Natural killer cell (primary cell): ENCODE measurements around the gene TGM1. TPM values are rescaled to one million over a fixed set of nuclear protein-coding genes. Genes with fewer than 3 reads are reported as not detected.

ENCODE experiments used
- ATAC-seq, 3 donors: fragments of 150-1000 bp in 2 of 3; fragments of 200-7000 bp in 1 of 3; cut with Tn5 transposase; 1 replicate in 1 of 3; 2 replicates in 2 of 3; pipeline ENCODE4 v1.10.0; 2021; ENCODE audit warnings: mild to moderate bottlenecking in 2 of 3, moderate library complexity in 2 of 3
- DNase-seq, 2 donors: peaks; one replicate each; pipeline versions ENCODE4 v3.0.0 to v3.0.0-alpha.2; 2013 to 2021; ENCODE audit warnings: mixed read lengths in 1 of 2
- H3K27ac ChIP-seq: one replicate; pipeline ENCODE4 v1.5.1; 2013; ENCODE audit warnings: mild to moderate bottlenecking, low read length
- H3K27me3 ChIP-seq: one replicate; pipeline ENCODE4 v1.6.1; 2013; ENCODE audit warnings: low read length; ENCODE audit not compliant: control insufficient read depth, insufficient read depth
- H3K36me3 ChIP-seq: one replicate; pipeline ENCODE4 v1.6.1; 2013; ENCODE audit warnings: low read length; ENCODE audit not compliant: control insufficient read depth, insufficient read depth
- H3K4me1 ChIP-seq: one replicate; pipeline ENCODE4 v1.6.1; 2013; ENCODE audit warnings: low read length; ENCODE audit not compliant: control insufficient read depth, insufficient read depth
- H3K4me3 ChIP-seq: one replicate; pipeline ENCODE4 v1.5.1; 2013; ENCODE audit warnings: low read length
- H3K9me3 ChIP-seq: one replicate; pipeline ENCODE4 v1.6.1; 2013; ENCODE audit warnings: low read length; ENCODE audit not compliant: control insufficient read depth, insufficient read depth
- H3K27ac Mint-ChIP-seq, 2 donors: one replicate each; pipeline ENCODE4 v1.8.0; 2022; ENCODE audit warnings: mild to moderate bottlenecking in 2 of 2, mixed read lengths in 2 of 2, moderate library complexity in 1 of 2
- H3K27me3 Mint-ChIP-seq, 2 donors: one replicate each; pipeline ENCODE4 v1.8.0; 2022; ENCODE audit warnings: low read depth in 2 of 2, mixed read lengths in 2 of 2
- H3K36me3 Mint-ChIP-seq: one replicate; pipeline ENCODE4 v1.8.0; 2022; ENCODE audit warnings: mixed read lengths
- H3K4me1 Mint-ChIP-seq, 2 donors: one replicate each; pipeline ENCODE4 v1.8.0; 2022; ENCODE audit warnings: mixed read lengths in 2 of 2
- H3K4me3 Mint-ChIP-seq: one replicate; pipeline ENCODE4 v1.8.0; 2022; ENCODE audit warnings: mild to moderate bottlenecking, moderate library complexity, mixed read lengths
- H3K9me3 Mint-ChIP-seq, 2 donors: one replicate each; pipeline ENCODE4 v1.8.0; 2022; ENCODE audit warnings: mixed read lengths in 2 of 2
- CTCF ChIP-seq: fragments of 200-600 bp; IDR thresholded peaks from one replicate; pipeline ENCODE4 v1.8.0; 2022; ENCODE audit warnings: antibody characterized with exemption
- WGBS: methylation state at CpG from one replicate; pipeline ENCODE4 v1.1.7; 2013; ENCODE audit warnings: missing lambda C conversion rate; ENCODE audit not compliant: insufficient coverage; 5-methylcytosine and 5-hydroxymethylcytosine counted together
- intact Hi-C: fragments of 100-400 bp; cut with micrococcal nuclease; formaldehyde crosslinking; loops from one replicate; pipeline ENCODE4 v1.14.2; 2022
- total RNA-seq, 4 donors: library from RNA; stranded (reverse); fragments of 120-200 nt in 1 of 4; gene quantifications; one replicate each; pipeline versions ENCODE4 v1.2.3 to v1.2.4, GENCODE V29; 2013 to 2022

Gene TGM1
- total RNA-seq, 3 donors from 2014 or later (not counting 1 experiment from before 2014, with no cell fraction given), result 1.7 to 4.9 (median 4.7) TPM

DNA sequence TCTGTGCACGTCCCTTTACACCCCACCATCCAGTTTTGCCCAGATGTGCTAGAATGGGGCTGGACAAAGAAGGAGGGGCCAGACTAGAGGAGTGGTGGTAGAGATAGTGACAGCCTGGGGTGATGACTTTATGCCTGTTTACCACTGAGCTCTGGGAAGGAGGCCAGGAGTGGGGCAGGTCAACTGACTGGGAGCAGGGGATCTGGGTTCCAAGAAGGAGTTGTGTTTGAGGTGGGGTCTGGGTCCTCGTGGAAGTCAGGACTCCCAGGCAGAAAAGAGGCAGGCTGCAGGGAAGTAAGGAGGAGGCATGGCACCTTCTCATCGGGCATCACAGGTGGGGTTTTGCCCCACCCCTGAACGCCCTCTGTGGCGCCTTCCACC is 47.3 kb upstream of the TGM1 start:
- H3K36me3 ChIP-seq, result peaks cover 27% of the 10 kb centered on the region
- no peak for DNase-seq
- peak overlapping the region; percentile 30 for H3K4me3 ChIP-seq

GRCh38 chr14:24309538-24310264 is 46.7 kb upstream of the TGM1 start, which contains the start of gene LTB4R2:
Gene LTB4R2 (plus strand): TSS chr14:24310140. CDS start chr14:24310665, 525 bp downstream.
- peak within 1 kb of the TSS; percentile 30 for H3K4me3 ChIP-seq
- H3K27me3 ChIP-seq, result no peaks in the 10 kb centered on the region
- DNase-seq, result no peak
- H3K27ac ChIP-seq, result peak within 1 kb of the TSS; percentile 54
- H3K9me3 ChIP-seq, result no peaks in the 10 kb centered on the region
- Mint-ChIP-seq H3K9me3 (no peaks in the 10 kb centered on the region), H3K27me3 (no peaks in the 10 kb centered on the region), H3K4me3 (peak within 1 kb of the TSS; percentile 88), H3K36me3 (peaks cover 9% of the 10 kb centered on the region), H3K27ac (peak within 1 kb of the TSS; percentile 94 to 96), H3K4me1 (peaks cover 59 to 79% of the 10 kb centered on the region in 2 donors)
- H3K4me1 ChIP-seq, result peaks cover 65% of the 10 kb centered on the region
- peaks cover 32% of the 10 kb centered on the region for H3K36me3 ChIP-seq
- no peak for ATAC-seq
- WGBS, result 89% methylated on average over 5 of the region's 5 CpGs
- no peak for TF ChIP-seq CTCF
- intact Hi-C loops, result loop anchor here (1.0 to 5.0 kb wide), 3 partner anchors 9 to 92 kb away; partner anchors contain the start of genes MDP1 and TINF2

More for the DNA sequence above, 47.3 kb upstream of the TGM1 start:
- Histone ChIP-seq H3K9me3 (no peaks in the 10 kb centered on the region), H3K27ac (peak overlapping the region; percentile 54), H3K27me3 (no peaks in the 10 kb centered on the region), H3K4me1 (peaks cover 71% of the 10 kb centered on the region)
- H3K27me3 Mint-ChIP-seq, result no peaks in the 10 kb centered on the region
- H3K4me3 Mint-ChIP-seq, result peak overlapping the region; percentile 88
- peaks cover 64 to 85% of the 10 kb centered on the region in 2 donors for H3K4me1 Mint-ChIP-seq
- H3K27ac Mint-ChIP-seq, result peak overlapping the region; percentile 94 to 96
- no peaks in the 10 kb centered on the region for H3K9me3 Mint-ChIP-seq
- WGBS, result 4% methylated on average over 4 of the region's 5 CpGs
- peaks cover 3% of the 10 kb centered on the region for H3K36me3 Mint-ChIP-seq
- no peak for ATAC-seq
- intact Hi-C loops, result loop anchor here (1.0 to 5.0 kb wide), 3 partner anchors 10 to 93 kb away; partner anchors contain the start of genes MDP1 and TINF2
- TF ChIP-seq CTCF, result no peak

GRCh38 chr14:24308342-24309124 is 45.6 kb upstream of the TGM1 start:
- Mint-ChIP-seq H3K27ac (peak overlapping the region; percentile 94 to 96), H3K4me1 (peaks cover 47 to 68% of the 10 kb centered on the region in 2 donors), H3K9me3 (no peaks in the 10 kb centered on the region), H3K27me3 (no peaks in the 10 kb centered on the region), H3K36me3 (peaks cover 10% of the 10 kb centered on the region), H3K4me3 (peak overlapping the region; percentile 36)
- DNase-seq, result no peak
- WGBS, result 95% methylated on average over 7 of the region's 7 CpGs
- intact Hi-C loops, result no loop called here
- ATAC-seq, result no peak
- H3K27ac ChIP-seq, result no peak overlapping the region
- no peak overlapping the region for H3K4me3 ChIP-seq
- peaks cover 44% of the 10 kb centered on the region for H3K36me3 ChIP-seq
- H3K27me3 ChIP-seq, result no peaks in the 10 kb centered on the region
- TF ChIP-seq CTCF, result peak; percentile 44
- no peaks in the 10 kb centered on the region for H3K9me3 ChIP-seq
- H3K4me1 ChIP-seq, result peaks cover 53% of the 10 kb centered on the region
